Dermis lymphatic vessel endothelial cell (primary cell): ENCODE data around the gene IL17C. TPM values are rescaled to one million over a fixed set of nuclear protein-coding genes. Genes with fewer than 3 reads are reported as not detected.

Experiments
- total RNA-seq: library from RNA; depleted of rRNA; stranded (reverse); fragments of >200 nt; gene quantifications from 2 replicates; pipeline ENCODE4 v1.2.1, GENCODE V29; 2014

IL17C gene, protein sequence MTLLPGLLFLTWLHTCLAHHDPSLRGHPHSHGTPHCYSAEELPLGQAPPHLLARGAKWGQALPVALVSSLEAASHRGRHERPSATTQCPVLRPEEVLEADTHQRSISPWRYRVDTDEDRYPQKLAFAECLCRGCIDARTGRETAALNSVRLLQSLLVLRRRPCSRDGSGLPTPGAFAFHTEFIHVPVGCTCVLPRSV
- not detected in 2 replicates for total RNA-seq

DNA sequence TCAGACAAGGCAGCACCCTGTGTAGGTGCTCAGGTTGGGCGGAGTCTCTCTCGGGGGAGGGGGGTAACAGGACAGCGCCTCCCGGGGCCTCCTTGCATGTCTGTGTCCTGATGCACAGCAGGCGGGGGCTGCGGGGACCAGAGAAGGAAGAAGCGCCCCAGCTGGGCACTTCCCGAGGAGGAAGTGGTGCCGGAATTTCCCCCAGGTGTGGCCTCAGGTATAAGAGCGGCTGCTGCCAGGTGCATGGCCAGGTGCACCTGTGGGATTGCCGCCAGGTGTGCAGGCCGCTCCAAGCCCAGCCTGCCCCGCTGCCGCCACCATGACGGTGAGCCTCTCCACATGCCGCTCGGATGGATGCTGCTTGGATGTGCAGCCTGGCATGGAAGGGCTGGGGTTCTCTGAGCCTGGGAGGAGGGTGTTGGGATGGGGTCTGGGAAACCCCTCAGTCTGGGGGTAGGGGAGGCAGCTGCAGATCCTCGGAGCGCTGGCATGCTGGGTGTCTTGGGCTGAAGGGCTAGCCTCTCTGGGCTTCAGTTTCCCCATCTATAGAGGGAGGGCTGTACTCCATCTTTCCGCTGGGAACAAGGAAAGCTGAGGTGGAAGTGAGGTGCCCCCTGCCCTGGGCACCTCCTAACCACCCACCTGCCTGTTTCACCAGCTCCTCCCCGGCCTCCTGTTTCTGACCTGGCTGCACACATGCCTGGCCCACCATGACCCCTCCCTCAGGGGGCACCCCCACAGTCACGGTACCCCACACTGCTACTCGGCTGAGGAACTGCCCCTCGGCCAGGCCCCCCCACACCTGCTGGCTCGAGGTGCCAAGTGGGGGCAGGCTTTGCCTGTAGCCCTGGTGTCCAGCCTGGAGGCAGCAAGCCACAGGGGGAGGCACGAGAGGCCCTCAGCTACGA lies at the start of gene IL17C:
IL17C (plus strand) TSS at position 250 of the 908 bp plus-strand sequence; CDS start at position 320, 70 bp downstream.

DNA sequence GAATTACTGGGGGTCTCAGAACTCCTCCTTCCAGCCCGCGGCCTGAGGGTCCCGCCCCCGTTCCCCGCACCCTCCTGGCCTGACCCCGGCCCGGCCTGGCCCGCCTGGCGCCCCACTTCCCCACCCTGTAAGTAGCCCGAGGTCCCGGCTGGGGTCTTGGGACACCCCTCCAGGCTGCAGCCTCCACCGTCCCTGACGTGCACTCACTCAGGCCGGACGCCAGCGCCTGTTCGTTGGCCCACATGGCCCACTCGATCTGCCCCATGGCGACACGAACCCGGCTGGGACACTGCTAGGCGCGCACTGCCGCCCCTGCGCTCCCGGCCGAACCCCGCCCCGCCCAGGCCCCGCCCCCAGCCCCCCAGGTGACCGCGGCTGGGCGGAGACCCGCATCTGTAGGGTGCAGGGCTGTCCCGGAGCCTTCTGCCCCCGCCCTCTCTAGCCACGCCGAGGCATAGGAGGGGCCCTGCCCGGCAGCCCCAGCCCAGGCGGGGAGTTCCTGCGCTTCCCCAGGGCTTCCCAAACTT lies 12.4 kb downstream of the IL17C start, which contains the start of gene CYBA:
CYBA (minus strand) TSS at position 305 of the 527 bp plus-strand sequence; CDS start at position 265, 40 bp downstream.

DNA sequence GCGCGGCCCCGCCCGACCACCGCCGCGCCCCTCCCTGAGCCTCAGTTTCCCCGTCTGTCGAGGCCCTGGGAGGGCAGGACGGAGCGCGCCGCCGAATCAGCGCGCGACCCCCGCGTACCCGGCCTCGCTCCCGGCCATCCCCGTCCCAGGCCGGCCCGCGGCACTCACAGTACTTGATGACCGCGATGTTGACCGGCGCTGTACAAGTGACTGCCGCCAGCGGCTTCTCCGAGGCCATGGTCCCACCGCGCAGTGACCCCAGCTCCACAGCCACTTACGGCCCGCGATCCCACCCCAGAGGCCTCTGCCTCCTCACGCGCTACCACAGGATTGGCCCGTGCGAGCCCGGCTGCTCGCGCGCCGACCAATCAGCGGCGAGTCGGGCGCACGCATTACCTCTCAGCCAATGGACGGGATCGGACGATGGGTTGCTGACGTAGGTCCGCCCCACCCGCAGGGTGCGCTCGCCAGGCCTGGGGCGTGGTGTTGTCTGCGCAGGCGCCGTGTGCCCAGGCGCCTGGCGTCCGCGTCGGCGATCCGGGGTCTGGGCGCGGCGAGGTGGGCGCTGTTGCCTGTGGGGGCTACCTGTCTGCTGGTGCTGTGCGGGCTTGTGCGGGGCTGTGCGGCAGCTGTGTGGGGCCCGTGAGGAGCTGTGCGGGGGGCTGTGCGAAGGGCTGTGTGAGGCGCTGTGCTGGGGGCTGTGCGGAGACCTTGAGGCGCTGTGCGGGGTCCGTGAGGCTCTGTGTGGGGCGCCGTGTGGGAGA lies 24.7 kb downstream of the IL17C start, which contains the start of gene MVD:
MVD (minus strand) TSS at position 249 of the 764 bp plus-strand sequence; CDS start at position 238, 11 bp downstream.

DNA sequence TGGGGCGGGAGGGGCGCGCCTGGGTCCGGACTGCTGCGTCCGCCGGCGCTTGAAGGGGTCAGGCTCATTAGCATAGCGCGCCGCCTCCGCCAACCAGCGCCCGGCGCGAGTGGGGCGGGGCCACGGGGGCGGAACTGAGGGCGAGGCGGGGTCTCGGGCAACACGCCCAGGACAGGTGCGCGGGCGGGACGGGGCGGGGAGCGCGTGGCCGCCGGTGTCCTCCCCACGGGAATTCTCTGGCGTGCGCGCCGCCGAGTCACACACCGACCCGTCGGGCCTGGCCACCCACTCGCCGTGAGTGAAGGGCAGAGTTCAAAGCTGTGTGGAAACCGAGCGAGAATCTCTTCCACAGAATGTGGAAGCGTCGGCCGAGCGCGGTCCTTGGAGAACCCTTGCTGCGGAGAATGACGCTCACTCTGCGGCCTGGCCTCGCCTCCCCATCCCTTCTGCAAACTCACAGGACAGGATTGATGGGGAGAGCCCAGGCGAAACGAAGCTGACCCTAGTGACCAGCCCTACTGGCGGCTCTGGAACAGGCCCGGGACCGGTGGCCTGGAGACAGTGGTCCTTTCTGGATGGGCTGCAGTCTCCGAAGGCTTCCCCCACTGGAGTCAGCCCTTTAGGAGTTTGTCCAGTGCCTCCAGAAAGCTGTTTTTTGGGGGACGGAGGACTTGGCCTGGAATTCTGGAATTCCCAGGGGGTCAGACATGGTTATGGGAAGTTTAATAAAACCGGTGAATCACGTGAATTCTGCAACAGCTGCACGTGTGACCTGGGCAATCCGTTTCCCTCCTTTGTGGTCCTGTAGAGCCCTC lies 48.3 kb downstream of the IL17C start, which contains the start of gene SNAI3:
SNAI3 (minus strand) TSS at position 69 of the 815 bp plus-strand sequence. CDS start 101 bp downstream, outside the sequence.

Other genes with a start within 250 kb of the IL17C start
- gene ZFPM1, start 185.3 kb upstream of the IL17C start, total RNA-seq = 0.33 and 0.69 TPM in 2 replicates
- 7.5 and 8.7 TPM in 2 replicates for gene ZC3H18, start 68.2 kb upstream of the IL17C start, total RNA-seq
- 329 and 521 TPM in 2 replicates for gene CYBA, start 12.5 kb downstream of the IL17C start, total RNA-seq
- gene MVD, start 24.5 kb downstream of the IL17C start, total RNA-seq = 30.0 and 38.9 TPM in 2 replicates
- gene SNAI3, start 47.9 kb downstream of the IL17C start, total RNA-seq = 0.11 and 0.17 TPM in 2 replicates
- gene RNF166, start 67.8 kb downstream of the IL17C start, total RNA-seq = 9.7 and 11.5 TPM in 2 replicates
- 8.9 and 10.1 TPM in 2 replicates for gene CTU2, start 67.9 kb downstream of the IL17C start, total RNA-seq
- 309 and 321 TPM in 2 replicates for gene PIEZO1, start 146.6 kb downstream of the IL17C start, total RNA-seq
- 0.77 and 0.98 TPM in 2 replicates for gene CDT1, start 165.2 kb downstream of the IL17C start, total RNA-seq
- 67.5 and 72.0 TPM in 2 replicates for gene APRT, start 173.4 kb downstream of the IL17C start, total RNA-seq
- 11.2 and 15.6 TPM in 2 replicates for gene GALNS, start 218.4 kb downstream of the IL17C start, total RNA-seq
- 31.5 and 38.0 TPM in 2 replicates for gene TRAPPC2L, start 218.6 kb downstream of the IL17C start, total RNA-seq
- not detected in 2 replicates for gene PABPN1L, start 228.1 kb downstream of the IL17C start, total RNA-seq